ENCODE measurements around the gene CMTM8. TPM values are rescaled to one million over a fixed set of nuclear protein-coding genes. Genes with fewer than 3 reads are reported as not detected.

The CMTM8 gene
- total RNA-seq, 1 donor from 2014 or later, result 0.24 TPM

- ChIA-PET POLR2A (interaction anchor here (0.6 to 1.6 kb wide), 5 partner anchors 20 to 198 kb away, joined by 3 to 14 read pairs (median 4); partner anchors contain the start of gene CMTM7), CTCF (interaction anchor here (0.7 to 9.5 kb wide), 5 partner anchors 43 to 195 kb away, joined by 3 to 174 read pairs (median 3); no protein-coding TSS in a partner anchor)
- peak overlapping the region; percentile 1 for H3K4me3 Mint-ChIP-seq
- peaks cover 8% of the 10 kb centered on the region for H3K27me3 Mint-ChIP-seq
- intact Hi-C loops (cut with micrococcal nuclease), result no loop called here
- no peaks in the 10 kb centered on the region for H3K9me3 Mint-ChIP-seq
- H3K27ac Mint-ChIP-seq, result peak overlapping the region; percentile 47
- TF ChIP-seq, protein P1, sequence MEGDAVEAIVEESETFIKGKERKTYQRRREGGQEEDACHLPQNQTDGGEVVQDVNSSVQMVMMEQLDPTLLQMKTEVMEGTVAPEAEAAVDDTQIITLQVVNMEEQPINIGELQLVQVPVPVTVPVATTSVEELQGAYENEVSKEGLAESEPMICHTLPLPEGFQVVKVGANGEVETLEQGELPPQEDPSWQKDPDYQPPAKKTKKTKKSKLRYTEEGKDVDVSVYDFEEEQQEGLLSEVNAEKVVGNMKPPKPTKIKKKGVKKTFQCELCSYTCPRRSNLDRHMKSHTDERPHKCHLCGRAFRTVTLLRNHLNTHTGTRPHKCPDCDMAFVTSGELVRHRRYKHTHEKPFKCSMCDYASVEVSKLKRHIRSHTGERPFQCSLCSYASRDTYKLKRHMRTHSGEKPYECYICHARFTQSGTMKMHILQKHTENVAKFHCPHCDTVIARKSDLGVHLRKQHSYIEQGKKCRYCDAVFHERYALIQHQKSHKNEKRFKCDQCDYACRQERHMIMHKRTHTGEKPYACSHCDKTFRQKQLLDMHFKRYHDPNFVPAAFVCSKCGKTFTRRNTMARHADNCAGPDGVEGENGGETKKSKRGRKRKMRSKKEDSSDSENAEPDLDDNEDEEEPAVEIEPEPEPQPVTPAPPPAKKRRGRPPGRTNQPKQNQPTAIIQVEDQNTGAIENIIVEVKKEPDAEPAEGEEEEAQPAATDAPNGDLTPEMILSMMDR (IDR thresholded peaks at IDR 0.05), result no peak
- H3K36me3 Mint-ChIP-seq (ENCODE audit: low read depth), result no peaks in the 10 kb centered on the region
- H3K4me1 Mint-ChIP-seq, result peaks cover 31% of the 10 kb centered on the region
- DNase-seq (no peak), ATAC-seq (ENCODE audit: low read depth) (peak; percentile 59)
These were observed 133.2 kb downstream of the CMTM8 start for GRCh38 chr3:32371461-32372212.

DNA sequence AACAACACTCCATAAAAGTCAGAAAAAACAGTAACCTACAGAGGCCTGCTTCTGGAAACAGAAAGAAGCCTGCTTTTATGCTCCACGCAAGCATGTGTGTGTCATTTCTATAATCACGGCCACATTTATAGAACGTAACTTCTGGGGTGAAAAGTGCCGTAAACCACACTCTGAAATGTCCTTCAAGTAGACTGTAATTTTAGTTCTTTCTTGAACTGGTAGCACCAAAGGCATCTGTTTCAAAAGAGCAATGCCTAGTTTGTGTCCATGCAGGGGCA lies 133.7 kb downstream of the CMTM8 start:
- H3K27ac Mint-ChIP-seq, result no peak overlapping the region
- no peak overlapping the region for H3K4me3 Mint-ChIP-seq
- TF ChIP-seq, protein P1 (IDR thresholded peaks at IDR 0.05), result no peak
- H3K27me3 Mint-ChIP-seq, result peaks cover 6% of the 10 kb centered on the region
- peaks cover 28% of the 10 kb centered on the region for H3K4me1 Mint-ChIP-seq
- intact Hi-C loops (cut with micrococcal nuclease), result no loop called here
- DNase-seq, result no peak
- ChIA-PET POLR2A (interaction anchor here (1.2 to 1.6 kb wide), 4 partner anchors 20 to 96 kb away, joined by 4 to 14 read pairs (median 5); partner anchors contain the start of gene CMTM7), CTCF (interaction anchor here (0.7 to 9.5 kb wide), 5 partner anchors 43 to 196 kb away, joined by 3 to 174 read pairs (median 3); no protein-coding TSS in a partner anchor)
- no peak for ATAC-seq (ENCODE audit: low read depth)
- H3K9me3 Mint-ChIP-seq, result no peaks in the 10 kb centered on the region
- H3K36me3 Mint-ChIP-seq (ENCODE audit: low read depth), result no peaks in the 10 kb centered on the region

DNA sequence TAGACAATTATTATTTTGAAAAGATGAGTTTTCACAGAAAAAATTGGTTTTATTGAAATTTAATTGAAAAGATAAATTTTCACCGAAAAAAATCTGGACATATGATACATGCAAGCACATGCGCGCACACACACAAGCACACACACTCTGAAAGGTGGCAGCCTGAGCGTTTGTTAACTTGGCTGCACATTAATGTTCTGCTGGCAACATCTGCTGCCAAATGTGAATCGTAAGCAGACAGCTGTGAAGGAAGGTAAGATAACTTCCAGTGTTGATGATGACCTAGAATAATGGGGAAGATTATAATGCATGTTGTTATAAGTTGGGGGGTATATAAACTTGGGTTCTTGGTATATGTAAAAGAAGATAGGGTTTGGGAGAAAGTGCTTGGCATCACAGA lies 134.8 kb downstream of the CMTM8 start:
- ATAC-seq (ENCODE audit: low read depth) (no peak), DNase-seq (no peak)
- TF ChIP-seq, protein P1 (IDR thresholded peaks at IDR 0.05), result no peak

DNA sequence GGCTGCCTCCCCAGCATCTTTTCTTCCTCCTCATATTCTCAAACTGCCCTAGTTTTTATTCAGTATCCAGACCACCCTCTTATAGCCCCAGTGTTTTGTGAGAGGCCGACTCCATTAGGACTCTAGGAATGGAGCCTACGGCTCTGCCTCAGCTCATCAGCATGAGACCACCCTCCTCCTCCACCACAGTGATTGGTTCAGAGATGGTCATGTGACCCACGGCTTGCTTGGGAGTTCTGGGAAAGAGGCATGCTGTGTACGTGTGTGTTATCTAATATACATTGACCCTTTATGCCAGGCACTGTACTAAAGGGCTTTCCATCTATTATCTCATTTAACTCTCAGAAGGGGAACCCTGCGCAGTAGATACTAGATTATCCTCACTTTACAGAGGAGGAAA lies 135.4 kb downstream of the CMTM8 start:
- ATAC-seq (ENCODE audit: low read depth) (no peak), DNase-seq (no peak)
- intact Hi-C loops (cut with micrococcal nuclease), result no loop called here
- CTCF ChIA-PET, result interaction anchor here (1.7 to 9.5 kb wide), 5 partner anchors 17 to 100 kb away, joined by 5 to 174 read pairs (median 14); partner anchors contain the start of gene CMTM7
- no peak overlapping the region for H3K27ac Mint-ChIP-seq
- H3K27me3 Mint-ChIP-seq, result no peaks in the 10 kb centered on the region
- H3K36me3 Mint-ChIP-seq (ENCODE audit: low read depth), result no peaks in the 10 kb centered on the region
- H3K4me1 Mint-ChIP-seq, result peaks cover 22% of the 10 kb centered on the region
- no peak overlapping the region for H3K4me3 Mint-ChIP-seq
- POLR2A ChIA-PET, result interaction anchor here (1.0 to 2.0 kb wide), 2 partner anchors 94 to 129 kb away, joined by 3 to 9 read pairs; partner anchors contain the start of gene CMTM6
- H3K9me3 Mint-ChIP-seq, result no peaks in the 10 kb centered on the region
- TF ChIP-seq, protein P1 (IDR thresholded peaks at IDR 0.05), result no peak

More for the DNA sequence above, 134.8 kb downstream of the CMTM8 start:
- ChIA-PET CTCF (interaction anchor here (2.3 to 9.5 kb wide), 4 partner anchors 18 to 96 kb away, joined by 7 to 174 read pairs (median 12); partner anchors contain the start of gene CMTM7), POLR2A (no interaction called here)
- Mint-ChIP-seq H3K4me3 (no peak overlapping the region), H3K27me3 (no peaks in the 10 kb centered on the region), H3K27ac (no peak overlapping the region), H3K9me3 (no peaks in the 10 kb centered on the region), H3K36me3 (ENCODE audit: low read depth) (no peaks in the 10 kb centered on the region), H3K4me1 (peaks cover 22% of the 10 kb centered on the region)
- intact Hi-C loops (cut with micrococcal nuclease), result no loop called here

Measured in activated B cell treated with CpG ODN at 0.5 μM for 24 hours (primary cell).